Parathyroid adenoma (tissue), 2 donors: Measurements from ENCODE around the gene MTMR12.
"Not testable (repeated sequence)": the region's sequence is repeated elsewhere in the genome, so short reads cannot be mapped to it uniquely, and the experiment has no call there.

Source experiments
- H2AFZ ChIP-seq: fragments of 300-600 bp; sonication (generic); one replicate; pipeline ENCODE4 v1.7.0; 2017; ENCODE audit warnings: antibody characterized with exemption, mild to moderate bottlenecking
- H3K27ac ChIP-seq: fragments of 300-600 bp; sonication (generic); one replicate; pipeline ENCODE4 v1.7.0; 2017
- H3K27me3 ChIP-seq: fragments of 300-600 bp; sonication (generic); one replicate; pipeline ENCODE4 v1.7.0; 2017; ENCODE audit warnings: low read length; ENCODE audit not compliant: control insufficient read depth, insufficient read depth
- H3K36me3 ChIP-seq: fragments of 300-600 bp; sonication (generic); one replicate; pipeline ENCODE4 v1.7.0; 2017; ENCODE audit warnings: low read length; ENCODE audit not compliant: control insufficient read depth, insufficient read depth
- H3K4me1 ChIP-seq: fragments of 300-600 bp; sonication (generic); one replicate; pipeline ENCODE4 v1.7.0; 2017; ENCODE audit warnings: control low read depth
- H3K4me2 ChIP-seq: fragments of 300-600 bp; sonication (generic); one replicate; pipeline ENCODE4 v1.7.0; 2017; ENCODE audit warnings: low read length
- H3K4me3 ChIP-seq: fragments of 300-600 bp; sonication (generic); one replicate; pipeline ENCODE4 v1.7.0; 2017; ENCODE audit warnings: low read depth, low read length
- H3K79me2 ChIP-seq: fragments of 300-600 bp; sonication (generic); one replicate; pipeline ENCODE4 v1.7.0; 2017; ENCODE audit warnings: control low read depth
- H3K9ac ChIP-seq: fragments of 300-600 bp; sonication (generic); one replicate; pipeline ENCODE4 v1.7.0; 2017; ENCODE audit warnings: mild to moderate bottlenecking
- H3K9me3 ChIP-seq: fragments of 300-600 bp; sonication (generic); one replicate; pipeline ENCODE4 v1.7.0; 2017; ENCODE audit warnings: low read length; ENCODE audit not compliant: control insufficient read depth
- TF ChIP-seq, protein P1 (sequence below): fragments of 300-600 bp; sonication (generic); IDR thresholded peaks from one replicate; pipeline ENCODE4 v1.7.0; 2017; ENCODE audit warnings: antibody characterized with exemption, mild to moderate bottlenecking
- donor health status: primary hyperparathyroidism.

Gene MTMR12

DNA sequence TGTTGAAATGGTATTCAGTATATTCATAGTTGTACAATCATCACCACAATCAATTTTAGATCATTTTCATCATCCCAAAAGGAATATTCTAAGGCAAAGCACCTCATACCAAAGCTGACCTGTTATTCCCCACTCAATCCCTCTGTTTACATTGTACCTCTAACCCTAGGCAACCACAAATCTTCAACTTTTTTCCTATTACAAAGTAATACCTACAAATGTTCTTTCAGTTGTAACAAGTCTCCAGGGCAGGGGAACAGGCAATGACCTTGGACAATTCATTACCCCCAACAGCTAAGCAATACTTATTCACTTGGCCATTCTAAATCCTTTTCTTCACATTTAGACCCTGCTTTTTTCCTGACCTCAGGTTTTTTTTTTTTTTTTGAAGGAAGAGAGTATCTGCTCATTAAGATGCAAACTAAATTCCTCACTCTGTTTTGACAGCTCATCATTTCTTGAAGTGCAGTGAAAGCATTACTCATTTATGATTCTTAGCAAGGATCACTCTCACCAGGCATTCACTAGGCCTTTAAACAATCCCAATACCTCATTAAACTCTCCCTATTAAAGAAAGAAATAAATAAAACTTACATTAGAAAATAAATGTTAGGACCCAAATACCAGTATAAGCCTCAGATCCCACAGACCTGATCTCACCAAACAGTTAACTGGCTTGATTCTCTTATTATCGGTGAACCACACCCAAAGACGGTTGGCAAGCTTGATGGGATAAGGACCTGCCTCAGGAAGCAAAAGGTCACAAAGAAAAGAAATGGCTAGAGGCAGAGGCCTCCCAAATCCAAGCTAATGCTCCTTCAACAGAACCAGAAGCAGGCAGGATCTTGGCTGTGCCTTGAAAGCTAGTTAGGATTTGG lies 15.3 kb downstream of the MTMR12 start:
- Histone ChIP-seq H3K9ac (no peak overlapping the region), H3K4me1 (peaks cover 9% of the 10 kb centered on the region), H3K36me3 (no peaks in the 10 kb centered on the region), H3K27ac (no peak overlapping the region), H3K79me2 (peaks cover 70% of the 10 kb centered on the region), H3K4me3 (no peak overlapping the region), H3K9me3 (no peaks in the 10 kb centered on the region), H3K27me3 (no peaks in the 10 kb centered on the region), H2AFZ (no peak overlapping the region), H3K4me2 (no peak overlapping the region)
- TF ChIP-seq, protein P1, sequence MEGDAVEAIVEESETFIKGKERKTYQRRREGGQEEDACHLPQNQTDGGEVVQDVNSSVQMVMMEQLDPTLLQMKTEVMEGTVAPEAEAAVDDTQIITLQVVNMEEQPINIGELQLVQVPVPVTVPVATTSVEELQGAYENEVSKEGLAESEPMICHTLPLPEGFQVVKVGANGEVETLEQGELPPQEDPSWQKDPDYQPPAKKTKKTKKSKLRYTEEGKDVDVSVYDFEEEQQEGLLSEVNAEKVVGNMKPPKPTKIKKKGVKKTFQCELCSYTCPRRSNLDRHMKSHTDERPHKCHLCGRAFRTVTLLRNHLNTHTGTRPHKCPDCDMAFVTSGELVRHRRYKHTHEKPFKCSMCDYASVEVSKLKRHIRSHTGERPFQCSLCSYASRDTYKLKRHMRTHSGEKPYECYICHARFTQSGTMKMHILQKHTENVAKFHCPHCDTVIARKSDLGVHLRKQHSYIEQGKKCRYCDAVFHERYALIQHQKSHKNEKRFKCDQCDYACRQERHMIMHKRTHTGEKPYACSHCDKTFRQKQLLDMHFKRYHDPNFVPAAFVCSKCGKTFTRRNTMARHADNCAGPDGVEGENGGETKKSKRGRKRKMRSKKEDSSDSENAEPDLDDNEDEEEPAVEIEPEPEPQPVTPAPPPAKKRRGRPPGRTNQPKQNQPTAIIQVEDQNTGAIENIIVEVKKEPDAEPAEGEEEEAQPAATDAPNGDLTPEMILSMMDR, result no peak

DNA sequence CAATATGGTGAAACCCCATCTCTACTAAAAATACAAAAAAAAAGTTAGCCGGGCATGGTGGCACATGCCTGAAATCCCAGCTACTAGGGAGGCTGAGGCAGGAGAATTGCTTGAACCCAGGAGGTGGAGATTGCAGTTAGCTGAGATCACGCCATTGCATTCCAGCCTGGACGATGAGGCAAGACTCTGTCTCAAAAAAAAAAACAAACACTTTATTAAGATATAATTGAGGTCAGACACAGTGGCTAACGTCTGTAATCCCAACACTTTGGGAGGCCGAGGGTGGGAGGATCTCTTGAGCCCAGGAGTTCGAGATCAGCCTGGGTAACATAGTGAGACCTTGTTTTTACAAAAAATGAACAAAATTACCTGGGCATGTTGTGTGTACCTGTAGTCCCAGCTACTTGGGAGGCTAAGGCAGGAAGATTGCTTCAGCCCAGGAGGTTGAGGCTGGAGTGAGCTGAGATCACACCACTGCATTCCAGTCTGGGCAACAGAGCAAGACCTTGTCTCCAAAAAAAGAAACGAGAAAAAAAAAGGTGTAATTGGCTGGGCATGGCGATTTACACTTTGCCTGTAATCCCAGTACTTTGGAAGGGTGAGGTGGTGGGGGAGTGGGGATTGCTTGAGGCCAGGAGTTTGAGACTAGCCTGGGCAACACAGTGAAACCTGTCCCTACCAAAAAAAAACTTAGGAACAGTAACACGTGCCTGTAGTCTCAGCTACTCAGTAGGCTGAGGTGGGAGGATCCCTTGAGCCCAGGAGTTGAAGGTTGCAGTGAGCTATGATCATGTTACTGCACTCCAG lies 16.6 kb downstream of the MTMR12 start:
- not testable (repeated sequence) for H3K9me3 ChIP-seq, H3K36me3 ChIP-seq, H3K27me3 ChIP-seq, H3K4me2 ChIP-seq, H3K27ac ChIP-seq, H3K4me1 ChIP-seq, H3K9ac ChIP-seq, H2AFZ ChIP-seq, H3K4me3 ChIP-seq
- H3K79me2 ChIP-seq, result peaks cover 72% of the 10 kb centered on the region

DNA sequence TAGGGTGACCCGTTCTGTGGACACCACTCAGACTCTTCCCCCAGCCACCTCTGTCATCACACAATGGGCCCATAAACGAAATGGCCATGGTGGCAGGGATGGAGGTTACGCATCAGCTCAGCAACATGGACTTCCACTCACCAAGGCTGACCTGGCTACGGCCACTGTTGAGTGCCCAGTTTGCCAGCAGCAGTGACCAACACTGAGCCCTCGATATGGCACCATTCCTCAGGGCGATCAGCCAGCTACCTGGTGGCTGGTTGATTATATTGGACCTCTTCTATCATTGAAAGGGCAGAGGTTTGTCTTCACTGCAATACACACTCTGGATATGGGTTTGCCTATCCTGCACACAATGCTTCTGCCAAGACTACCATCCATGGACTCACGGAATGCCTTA lies 21.1 kb downstream of the MTMR12 start:
- no peak overlapping the region for H3K27ac ChIP-seq
- H3K27me3 ChIP-seq, result no peaks in the 10 kb centered on the region
- H2AFZ ChIP-seq, result no peak overlapping the region
- no peaks in the 10 kb centered on the region for H3K9me3 ChIP-seq
- H3K4me2 ChIP-seq, result no peak overlapping the region
- no peak overlapping the region for H3K4me3 ChIP-seq
- peaks cover 75% of the 10 kb centered on the region for H3K79me2 ChIP-seq
- no peak overlapping the region for H3K9ac ChIP-seq
- no peaks in the 10 kb centered on the region for H3K36me3 ChIP-seq
- H3K4me1 ChIP-seq, result no peaks in the 10 kb centered on the region
- TF ChIP-seq, protein P1, result no peak

DNA sequence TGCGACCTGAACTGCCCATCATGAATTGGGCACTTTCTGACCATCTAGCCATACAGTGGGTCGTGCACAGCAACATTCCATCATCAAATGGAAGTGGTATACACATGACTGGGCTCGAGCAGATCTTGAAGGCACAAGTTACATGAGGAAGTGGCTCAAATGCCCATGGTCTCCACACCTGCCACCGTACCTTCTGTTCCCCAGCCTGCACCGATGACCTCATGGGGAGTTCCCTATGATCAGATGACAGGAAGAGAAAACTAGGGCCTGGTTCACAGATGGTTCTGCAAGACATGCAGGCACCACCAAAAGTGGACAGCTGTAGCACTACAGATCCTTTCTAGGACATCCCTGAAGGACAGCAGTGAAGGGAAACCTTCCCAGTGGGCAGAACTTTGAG lies 21.8 kb downstream of the MTMR12 start:
- Histone ChIP-seq H2AFZ (no peak overlapping the region), H3K27ac (no peak overlapping the region), H3K9me3 (no peaks in the 10 kb centered on the region), H3K4me2 (no peak overlapping the region), H3K27me3 (no peaks in the 10 kb centered on the region), H3K79me2 (peaks cover 73% of the 10 kb centered on the region), H3K9ac (no peak overlapping the region), H3K36me3 (no peaks in the 10 kb centered on the region), H3K4me1 (no peaks in the 10 kb centered on the region), H3K4me3 (no peak overlapping the region)
- TF ChIP-seq, protein P1, result no peak

DNA sequence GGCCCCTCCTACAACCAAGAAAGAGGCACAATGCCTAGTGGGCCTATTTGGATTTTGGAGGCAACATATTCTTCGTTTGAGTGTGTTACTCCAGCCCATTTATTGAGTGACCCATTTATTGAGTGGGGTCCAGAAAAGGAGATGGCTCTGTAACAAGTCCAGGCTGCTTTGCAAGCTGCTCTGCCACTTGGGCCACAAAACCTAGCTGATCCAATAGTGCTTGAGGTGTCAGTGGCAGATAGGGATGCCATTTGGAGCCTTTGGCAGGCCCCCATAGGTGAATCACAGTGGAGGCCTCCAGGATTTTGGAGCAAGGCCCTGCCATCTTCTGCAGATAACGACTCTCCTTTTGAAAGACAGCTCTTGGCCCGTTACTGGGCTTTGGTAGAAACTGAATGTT lies 22.2 kb downstream of the MTMR12 start:
- H3K79me2 ChIP-seq, result peaks cover 73% of the 10 kb centered on the region
- H3K36me3 ChIP-seq, H3K4me2 ChIP-seq, H3K27ac ChIP-seq, H3K4me1 ChIP-seq, H3K9me3 ChIP-seq, H2AFZ ChIP-seq, H3K9ac ChIP-seq, H3K27me3 ChIP-seq, H3K4me3 ChIP-seq: not testable (repeated sequence)

DNA sequence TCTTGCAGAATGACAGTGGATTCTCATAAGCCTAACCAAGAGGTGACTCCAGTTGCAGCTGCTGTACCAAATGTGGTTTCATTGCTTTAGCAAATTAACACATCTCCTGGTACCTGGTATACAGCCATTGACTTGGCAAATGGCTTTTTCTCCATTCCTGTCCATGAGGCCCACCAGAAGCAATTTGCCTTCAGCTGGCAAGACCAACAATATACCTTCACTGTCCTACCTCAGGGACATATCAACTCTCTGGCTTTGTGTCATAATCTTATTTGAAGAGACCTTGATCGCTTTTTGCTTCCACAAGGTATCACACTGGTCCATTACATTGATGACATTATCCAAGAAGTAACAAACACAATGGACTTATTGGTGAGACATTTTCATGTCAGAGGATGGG lies 22.8 kb downstream of the MTMR12 start:
- not testable (repeated sequence) for H3K27ac ChIP-seq, H3K4me1 ChIP-seq, H2AFZ ChIP-seq, H3K9me3 ChIP-seq, H3K4me2 ChIP-seq, H3K27me3 ChIP-seq, H3K4me3 ChIP-seq, H3K9ac ChIP-seq, H3K36me3 ChIP-seq
- peaks cover 73% of the 10 kb centered on the region for H3K79me2 ChIP-seq

DNA sequence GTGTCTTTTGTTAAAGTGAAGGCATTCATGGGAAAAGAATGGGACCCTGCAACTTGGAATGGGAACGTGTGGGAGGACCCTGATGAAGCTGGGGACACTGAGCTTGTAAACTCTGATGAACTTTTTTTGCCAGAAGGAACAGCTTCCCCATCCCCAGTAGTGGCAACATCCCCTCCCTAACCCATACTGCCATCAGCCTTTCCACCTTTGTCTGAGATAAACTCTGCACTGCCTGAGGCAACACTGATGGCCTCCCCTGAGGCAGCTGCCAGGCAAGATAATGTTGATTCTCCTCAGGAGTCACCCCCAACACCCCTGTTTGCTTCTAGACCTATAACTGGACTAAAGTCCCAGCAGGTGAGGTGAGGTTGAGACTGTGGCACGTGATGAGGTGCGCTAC lies 24.6 kb downstream of the MTMR12 start:
- H2AFZ ChIP-seq, H3K9me3 ChIP-seq: not testable (repeated sequence)
- H3K79me2 ChIP-seq, result peaks cover 63% of the 10 kb centered on the region

DNA sequence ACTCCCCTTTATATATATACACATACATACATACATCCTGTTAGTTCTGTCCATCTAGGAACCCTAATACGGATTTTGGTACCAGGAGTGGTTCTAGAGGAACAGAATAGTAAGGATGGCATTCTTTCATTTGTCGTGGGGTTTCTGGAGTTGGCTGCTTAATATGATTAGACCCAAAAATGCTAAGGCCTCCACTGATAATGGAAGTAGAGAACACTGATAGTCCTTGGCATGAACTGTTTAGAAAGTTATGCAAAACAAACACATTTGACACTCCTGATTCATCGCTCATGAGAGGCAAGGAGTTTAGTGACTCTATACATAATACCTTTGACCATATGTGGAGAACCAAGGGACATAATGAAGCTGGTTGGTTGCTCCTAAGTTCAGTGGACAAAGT lies 25.2 kb downstream of the MTMR12 start:
- H3K4me1 ChIP-seq, H3K4me3 ChIP-seq, H3K27me3 ChIP-seq, H3K9ac ChIP-seq, H3K36me3 ChIP-seq, H3K4me2 ChIP-seq, H2AFZ ChIP-seq, H3K27ac ChIP-seq, H3K9me3 ChIP-seq: not testable (repeated sequence)
- peaks cover 57% of the 10 kb centered on the region for H3K79me2 ChIP-seq

More for the DNA sequence above, 24.6 kb downstream of the MTMR12 start:
- not testable (repeated sequence) for H3K9ac ChIP-seq, H3K27ac ChIP-seq, H3K4me2 ChIP-seq, H3K4me3 ChIP-seq, H3K27me3 ChIP-seq, H3K4me1 ChIP-seq, H3K36me3 ChIP-seq
